ENCODE measurements around the gene GSDME.
"Not testable (repeated sequence)": the region's sequence is repeated elsewhere in the genome, so short reads cannot be mapped to it uniquely, and the experiment has no call there.

GSDME gene

GRCh38 chr7:24741679-24742505 lies 15.4 kb downstream of the GSDME start:
- DNase-seq (ENCODE audit: low spot score): peak; percentile 83

- DNase-seq (ENCODE audit: low spot score): no peak
These were observed 16.4 kb downstream of the GSDME start for GRCh38 chr7:24740871-24741270.

GRCh38 chr7:24739306-24739705 lies 18.0 kb downstream of the GSDME start:
- DNase-seq (ENCODE audit: low spot score): no peak

- no peak for DNase-seq (ENCODE audit: low spot score)
These were observed 18.7 kb downstream of the GSDME start for GRCh38 chr7:24738577-24738976.

GRCh38 chr7:24737281-24737680 lies 20.0 kb downstream of the GSDME start:
- no peak for DNase-seq (ENCODE audit: low spot score)

- not testable (repeated sequence) for DNase-seq (ENCODE audit: low spot score)
These were observed 21.7 kb downstream of the GSDME start for GRCh38 chr7:24735594-24735993.

- DNase-seq (ENCODE audit: low spot score): no peak
These were observed 23.0 kb downstream of the GSDME start for GRCh38 chr7:24734306-24734705.

- no peak for DNase-seq (ENCODE audit: low spot score)
These were observed 23.7 kb downstream of the GSDME start for GRCh38 chr7:24733414-24734060.

- DNase-seq (ENCODE audit: low spot score): peak; percentile 73
These were observed 24.4 kb downstream of the GSDME start for GRCh38 chr7:24732646-24733413.

- DNase-seq (ENCODE audit: low spot score): no peak
These were observed 26.0 kb downstream of the GSDME start for GRCh38 chr7:24731313-24731712.

GRCh38 chr7:24730018-24730369 lies 27.3 kb downstream of the GSDME start:
- DNase-seq (ENCODE audit: low spot score): no peak

GRCh38 chr7:24729365-24730017 lies 27.8 kb downstream of the GSDME start:
- no peak for DNase-seq (ENCODE audit: low spot score)

GRCh38 chr7:24728503-24729364 lies 28.5 kb downstream of the GSDME start:
- DNase-seq (ENCODE audit: low spot score): no peak

- DNase-seq (ENCODE audit: low spot score): no peak
These were observed 29.2 kb downstream of the GSDME start for GRCh38 chr7:24728121-24728500.

GRCh38 chr7:24727154-24728120 lies 29.8 kb downstream of the GSDME start:
- DNase-seq (ENCODE audit: low spot score): no peak

GRCh38 chr7:24725554-24726241 lies 31.6 kb downstream of the GSDME start:
- no peak for DNase-seq (ENCODE audit: low spot score)

- DNase-seq (ENCODE audit: low spot score): no peak
These were observed 32.6 kb downstream of the GSDME start for GRCh38 chr7:24724451-24725190.

- DNase-seq (ENCODE audit: low spot score): no peak
These were observed 34.1 kb downstream of the GSDME start for GRCh38 chr7:24723178-24723530.
